Astrocyte (in vitro differentiated cells and primary cell): ENCODE measurements around the gene ARID5B. TPM values are rescaled to one million over a fixed set of nuclear protein-coding genes. Genes with fewer than 3 reads are reported as not detected.
A peak's percentile ranks its signal among the peaks of the same experiment; 100 is the strongest.

Experiments
- DNase-seq: peaks from one replicate; pipeline ENCODE4 v3.0.0-alpha.2; 2010; ENCODE audit warnings: low read depth
- FAIRE-seq: peaks from 2 replicates; lab custom pipeline; 2011; peaks lifted over from hg19 to GRCh38; lab: Jason Lieb, UNC
- H2AFZ ChIP-seq: 2 replicates; pipeline ENCODE4 v1.6.0; 2012; ENCODE audit warnings: low read depth, low read length, inconsistent platforms
- H3K27ac ChIP-seq: 2 replicates; pipeline ENCODE4 v1.5.1; 2011; ENCODE audit warnings: low read depth, low read length, inconsistent platforms
- H3K27me3 ChIP-seq: 2 replicates; pipeline ENCODE4 v1.6.0; 2011; ENCODE audit warnings: low read length, inconsistent platforms; ENCODE audit not compliant: insufficient read depth
- H3K36me3 ChIP-seq: 2 replicates; pipeline ENCODE4 v1.5.1; 2011; ENCODE audit warnings: low read length, inconsistent platforms; ENCODE audit not compliant: insufficient read depth
- H3K4me1 ChIP-seq: 2 replicates; pipeline ENCODE4 v1.5.1; 2011; ENCODE audit warnings: low read length, inconsistent platforms; ENCODE audit not compliant: insufficient read depth
- H3K4me2 ChIP-seq: 2 replicates; pipeline ENCODE4 v1.6.0; 2012; ENCODE audit warnings: low read length, inconsistent platforms
- H3K4me3 ChIP-seq: 2 replicates; pipeline ENCODE4 v1.5.1; 2011; ENCODE audit warnings: low read depth, mild to moderate bottlenecking, low read length, inconsistent platforms; ENCODE audit not compliant: insufficient read depth
- H3K79me2 ChIP-seq: 2 replicates; pipeline ENCODE4 v1.6.0; 2012; ENCODE audit warnings: mild to moderate bottlenecking, low read length, inconsistent platforms; ENCODE audit not compliant: insufficient read depth
- H3K9ac ChIP-seq: 2 replicates; pipeline ENCODE4 v1.6.0; 2012; ENCODE audit warnings: mild to moderate bottlenecking, low read length, inconsistent platforms
- H3K9me3 ChIP-seq: 2 replicates; pipeline ENCODE4 v1.5.1; 2012; ENCODE audit warnings: low read depth, mild to moderate bottlenecking, low read length, inconsistent platforms; ENCODE audit not compliant: insufficient read depth
- H4K20me1 ChIP-seq: 2 replicates; pipeline ENCODE4 v1.6.0; 2012; ENCODE audit warnings: low read length, inconsistent platforms; ENCODE audit not compliant: insufficient read depth
- H3K27ac Mint-ChIP-seq: one replicate; pipeline ENCODE4 v1.8.0; 2021; ENCODE audit warnings: mild to moderate bottlenecking, mixed read lengths; ENCODE audit not compliant: unreplicated experiment
- H3K27me3 Mint-ChIP-seq: one replicate; pipeline ENCODE4 v1.8.0; 2021; ENCODE audit warnings: low read depth, mixed read lengths; ENCODE audit not compliant: unreplicated experiment
- H3K36me3 Mint-ChIP-seq: one replicate; pipeline ENCODE4 v1.8.0; 2021; ENCODE audit warnings: low read depth, mixed read lengths; ENCODE audit not compliant: unreplicated experiment
- H3K4me1 Mint-ChIP-seq: one replicate; pipeline ENCODE4 v1.8.0; 2021; ENCODE audit warnings: low read depth, mixed read lengths; ENCODE audit not compliant: unreplicated experiment
- H3K4me3 Mint-ChIP-seq: one replicate; pipeline ENCODE4 v1.8.0; 2021; ENCODE audit warnings: mild to moderate bottlenecking, moderate library complexity, mixed read lengths; ENCODE audit not compliant: unreplicated experiment
- H3K9me3 Mint-ChIP-seq: one replicate; pipeline ENCODE4 v1.8.0; 2021; ENCODE audit warnings: mild to moderate bottlenecking, mixed read lengths; ENCODE audit not compliant: unreplicated experiment
- EZH2 ChIP-seq: IDR thresholded peaks from 2 replicates; pipeline ENCODE4 v1.6.1; 2012; ENCODE audit warnings: mild to moderate bottlenecking, low read length, inconsistent platforms; ENCODE audit not compliant: insufficient read depth
- total RNA-seq: library from RNA; stranded (reverse); gene quantifications from 2 replicates; pipeline ENCODE4 v1.2.1, GENCODE V29; 2021
- TF ChIP-seq, protein P1 (sequence below): IDR thresholded peaks from 2 replicates; pipeline ENCODE4 v1.5.1; 2011; ENCODE audit warnings: low read depth, mild to moderate bottlenecking, inconsistent platforms, low read length, moderate library complexity; ENCODE audit not compliant: insufficient read depth

ARID5B gene
- total RNA-seq, 1 donor from 2014 or later, result 66.0 TPM

DNA sequence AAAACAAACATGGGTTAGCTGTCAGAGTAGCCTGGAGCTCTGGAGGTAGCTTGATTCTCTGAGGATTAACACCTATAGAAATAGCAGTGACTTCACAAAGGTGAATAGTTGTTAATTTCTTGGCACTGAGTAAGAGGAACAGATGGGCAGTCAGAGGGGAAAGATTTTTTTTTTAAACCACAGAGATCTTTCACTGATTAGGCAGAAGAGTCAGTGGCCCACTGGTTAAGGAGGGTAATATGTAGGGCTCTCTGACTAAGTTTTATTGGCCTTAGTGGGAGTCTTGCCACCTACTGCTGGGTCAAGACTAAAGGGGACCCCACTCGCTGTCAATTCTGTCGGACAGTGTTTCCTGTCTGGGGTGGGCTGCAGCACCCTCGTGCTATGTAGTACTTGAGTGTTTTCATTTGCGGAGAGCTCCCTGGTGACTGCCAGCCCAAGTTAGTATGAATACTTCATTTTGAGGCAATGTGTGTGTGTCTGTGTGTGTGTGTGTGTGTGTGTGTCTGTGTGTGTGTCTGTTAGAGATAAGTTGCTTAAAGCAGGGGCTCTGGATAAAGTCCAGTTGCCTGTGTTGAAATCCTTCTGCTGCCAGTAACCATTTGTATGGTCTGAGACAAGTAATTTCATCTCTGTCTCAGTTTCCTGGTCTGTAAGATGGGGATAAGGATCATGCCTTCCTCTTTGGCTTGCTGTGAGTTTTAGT, 145.2 kb downstream of the ARID5B start:
- H2AFZ ChIP-seq, result no peak overlapping the region
- Mint-ChIP-seq H3K27me3 (no peaks in the 10 kb centered on the region), H3K4me3 (no peak overlapping the region), H3K36me3 (no peaks in the 10 kb centered on the region), H3K9me3 (no peaks in the 10 kb centered on the region), H3K4me1 (peaks cover 61% of the 10 kb centered on the region), H3K27ac (peak overlapping the region; percentile 74)
- peak overlapping the region; percentile 97 for H3K27ac ChIP-seq
- peaks cover 55% of the 10 kb centered on the region for H3K79me2 ChIP-seq
- H3K36me3 ChIP-seq, result peaks cover 4% of the 10 kb centered on the region
- H3K4me3 ChIP-seq, result peak overlapping the region; percentile 37
- H3K27me3 ChIP-seq, result no peaks in the 10 kb centered on the region
- TF ChIP-seq, protein P1, sequence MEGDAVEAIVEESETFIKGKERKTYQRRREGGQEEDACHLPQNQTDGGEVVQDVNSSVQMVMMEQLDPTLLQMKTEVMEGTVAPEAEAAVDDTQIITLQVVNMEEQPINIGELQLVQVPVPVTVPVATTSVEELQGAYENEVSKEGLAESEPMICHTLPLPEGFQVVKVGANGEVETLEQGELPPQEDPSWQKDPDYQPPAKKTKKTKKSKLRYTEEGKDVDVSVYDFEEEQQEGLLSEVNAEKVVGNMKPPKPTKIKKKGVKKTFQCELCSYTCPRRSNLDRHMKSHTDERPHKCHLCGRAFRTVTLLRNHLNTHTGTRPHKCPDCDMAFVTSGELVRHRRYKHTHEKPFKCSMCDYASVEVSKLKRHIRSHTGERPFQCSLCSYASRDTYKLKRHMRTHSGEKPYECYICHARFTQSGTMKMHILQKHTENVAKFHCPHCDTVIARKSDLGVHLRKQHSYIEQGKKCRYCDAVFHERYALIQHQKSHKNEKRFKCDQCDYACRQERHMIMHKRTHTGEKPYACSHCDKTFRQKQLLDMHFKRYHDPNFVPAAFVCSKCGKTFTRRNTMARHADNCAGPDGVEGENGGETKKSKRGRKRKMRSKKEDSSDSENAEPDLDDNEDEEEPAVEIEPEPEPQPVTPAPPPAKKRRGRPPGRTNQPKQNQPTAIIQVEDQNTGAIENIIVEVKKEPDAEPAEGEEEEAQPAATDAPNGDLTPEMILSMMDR, result no peak
- no peak for TF ChIP-seq EZH2
- H3K4me1 ChIP-seq, result peaks cover 53% of the 10 kb centered on the region
- DNase-seq (peak; percentile 74), FAIRE-seq (no peak)
- H3K9me3 ChIP-seq, result no peaks in the 10 kb centered on the region
- H3K4me2 ChIP-seq, result peak overlapping the region; percentile 91
- peak overlapping the region; percentile 98 for H3K9ac ChIP-seq
- peaks cover 4% of the 10 kb centered on the region for H4K20me1 ChIP-seq

DNA sequence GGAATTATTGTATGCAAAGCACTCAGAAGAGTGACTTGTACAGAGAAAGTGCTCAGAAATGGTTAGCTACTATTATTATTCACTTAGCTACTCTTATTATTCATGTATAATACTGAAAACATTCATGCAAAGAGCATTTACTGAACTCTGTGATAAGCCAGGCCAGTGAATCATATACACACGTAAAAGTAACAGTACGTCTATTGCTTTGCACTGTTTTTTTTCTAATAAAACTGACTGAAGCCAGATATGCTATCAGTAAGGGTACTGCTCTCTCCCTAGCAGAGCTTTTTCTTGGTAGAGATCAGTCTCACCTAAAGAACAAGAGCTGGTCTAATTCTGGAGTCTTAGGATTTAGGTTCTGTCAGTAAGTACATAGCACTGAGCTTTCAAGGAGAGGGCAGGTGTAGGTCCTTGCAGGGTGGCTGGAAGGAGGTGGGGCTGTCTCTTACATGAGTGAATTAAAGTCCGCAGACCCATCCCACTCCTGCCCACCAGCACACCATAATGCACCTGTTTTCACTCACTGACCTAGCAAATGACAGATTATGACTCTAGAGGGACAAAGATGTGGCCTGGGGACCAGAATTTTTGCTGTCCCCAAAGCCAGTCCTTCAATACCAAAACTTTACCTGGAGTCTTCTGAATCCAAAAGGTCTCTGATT, 145.9 kb downstream of the ARID5B start:
- FAIRE-seq, result no peak
- Histone ChIP-seq H3K79me2 (peaks cover 60% of the 10 kb centered on the region), H3K27ac (peak overlapping the region; percentile 97)

More for the DNA sequence above, 145.9 kb downstream of the ARID5B start:
- H3K4me2 ChIP-seq, result peak overlapping the region; percentile 91
- peak; percentile 78 for DNase-seq
- H4K20me1 ChIP-seq, result peaks cover 10% of the 10 kb centered on the region
- H3K27me3 Mint-ChIP-seq, result no peaks in the 10 kb centered on the region
- no peaks in the 10 kb centered on the region for H3K9me3 ChIP-seq
- H3K9me3 Mint-ChIP-seq, result no peaks in the 10 kb centered on the region
- H3K4me1 ChIP-seq, result peaks cover 59% of the 10 kb centered on the region
- TF ChIP-seq, protein P1, result no peak
- TF ChIP-seq EZH2, result no peak
- H3K9ac ChIP-seq, result peak overlapping the region; percentile 98
- H3K4me3 Mint-ChIP-seq, result no peak overlapping the region
- peaks cover 57% of the 10 kb centered on the region for H3K4me1 Mint-ChIP-seq
- H3K27ac Mint-ChIP-seq, result peak overlapping the region; percentile 74
- H3K27me3 ChIP-seq, result no peaks in the 10 kb centered on the region
- H2AFZ ChIP-seq, result no peak overlapping the region
- peaks cover 11% of the 10 kb centered on the region for H3K36me3 ChIP-seq
- H3K36me3 Mint-ChIP-seq, result peaks cover 4% of the 10 kb centered on the region
- H3K4me3 ChIP-seq, result no peak overlapping the region
